Measurements from ENCODE around the gene DMBX1.

DMBX1 gene

DNA sequence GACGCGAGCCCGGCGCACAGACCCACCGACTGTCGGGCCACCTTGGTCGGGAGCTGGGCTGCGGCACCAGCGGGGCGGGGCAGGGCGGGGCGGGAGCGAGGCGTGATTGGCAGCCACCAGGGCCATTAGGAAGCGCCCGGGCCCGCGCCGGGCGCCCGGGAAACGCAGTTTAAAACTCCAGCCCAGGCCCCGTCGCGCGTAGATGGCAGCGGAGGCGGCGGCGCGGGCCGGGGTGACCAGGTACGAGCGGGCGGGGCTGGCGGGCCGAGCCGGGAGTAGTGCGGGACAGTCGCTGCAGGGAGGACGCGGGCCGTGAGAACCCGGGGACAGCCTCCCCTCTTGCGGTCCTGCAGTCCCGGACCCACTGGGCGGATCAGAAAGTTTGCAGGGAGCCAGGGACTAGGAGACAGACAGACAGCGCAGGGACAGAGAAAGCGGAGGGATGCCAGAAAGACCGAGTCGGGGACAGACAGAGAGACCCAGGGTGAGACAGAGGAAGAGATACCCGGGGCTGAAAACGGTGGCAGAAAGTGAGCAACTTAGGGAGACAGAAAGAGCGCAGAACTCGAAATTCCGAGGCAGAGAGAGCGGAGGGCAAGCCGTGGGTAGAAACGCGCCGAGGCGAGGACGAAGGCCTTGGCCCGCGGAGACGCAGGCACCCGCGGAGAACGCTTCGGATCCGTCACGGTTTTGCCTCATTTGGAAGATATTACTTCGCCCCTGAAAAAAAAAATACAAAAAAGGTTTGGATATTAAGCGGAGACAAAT lies at the start of gene DMBX1:
Gene DMBX1, plus strand, starts transcription at position 199 of the 768 bp plus-strand sequence. CDS start 17,175 bp downstream, outside the sequence.
- peak; percentile 83 for DNase-seq

DNA sequence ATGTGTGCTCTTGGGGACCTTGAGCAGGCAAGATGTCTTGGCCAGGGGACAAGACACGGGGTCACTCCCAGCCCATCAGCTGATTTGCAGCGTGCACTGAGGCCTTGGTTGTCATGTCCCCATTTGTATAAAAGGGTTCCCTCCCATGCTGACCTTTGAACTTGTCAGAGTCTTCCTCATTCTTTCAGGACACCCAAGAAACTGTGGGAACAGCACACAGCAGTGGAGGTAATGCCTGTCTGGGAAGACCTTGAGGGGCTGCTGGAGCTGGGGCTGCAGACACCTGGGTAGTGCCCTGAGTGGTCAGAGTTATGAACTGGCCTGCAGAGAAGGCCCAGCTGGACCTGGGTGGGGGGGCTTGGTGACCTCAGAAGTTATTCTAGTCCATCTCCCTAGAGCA lies 49.2 kb upstream of the DMBX1 start:
- DNase-seq, result no peak

DNA sequence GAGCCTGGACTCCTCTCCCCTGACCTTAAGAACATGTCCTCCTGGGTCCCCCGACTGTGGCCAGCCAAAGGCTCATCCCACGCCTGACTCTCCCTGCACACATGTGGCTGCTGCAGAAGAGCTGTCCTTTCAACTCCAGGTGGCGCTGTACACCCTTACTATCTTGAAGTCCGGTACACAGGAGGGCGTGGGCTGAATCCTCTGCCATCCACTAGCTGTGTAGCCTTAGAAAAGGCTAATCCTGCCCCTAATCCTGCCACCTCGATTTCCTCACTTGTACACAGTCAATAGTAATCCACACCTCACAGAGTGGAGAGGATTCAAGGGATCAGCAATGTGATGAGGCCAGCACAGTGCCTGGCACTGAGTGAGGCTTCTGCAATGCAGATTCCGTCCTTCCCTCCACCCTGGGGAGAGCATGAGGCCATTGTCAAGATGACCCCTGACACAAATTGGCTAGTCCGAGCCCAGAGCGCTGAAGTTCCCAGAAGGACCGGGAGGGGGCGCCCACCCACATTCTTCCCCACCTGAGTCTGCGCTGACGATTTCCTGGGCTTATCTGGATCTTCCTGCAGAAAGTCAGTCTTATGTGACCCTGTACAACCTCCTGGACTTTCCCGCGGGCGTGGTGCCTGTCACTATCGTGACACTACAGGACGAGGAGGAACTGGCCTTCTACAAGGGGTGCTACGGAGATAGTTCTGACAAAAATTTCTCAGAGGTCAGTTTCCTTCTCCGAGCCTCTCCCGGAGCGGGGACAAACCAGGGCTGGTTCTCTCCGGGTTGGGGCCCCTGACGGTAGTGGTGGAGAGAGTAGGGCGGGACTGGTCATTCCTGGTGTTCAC lies 47.1 kb upstream of the DMBX1 start:
- peak; percentile 99 for DNase-seq

DNA sequence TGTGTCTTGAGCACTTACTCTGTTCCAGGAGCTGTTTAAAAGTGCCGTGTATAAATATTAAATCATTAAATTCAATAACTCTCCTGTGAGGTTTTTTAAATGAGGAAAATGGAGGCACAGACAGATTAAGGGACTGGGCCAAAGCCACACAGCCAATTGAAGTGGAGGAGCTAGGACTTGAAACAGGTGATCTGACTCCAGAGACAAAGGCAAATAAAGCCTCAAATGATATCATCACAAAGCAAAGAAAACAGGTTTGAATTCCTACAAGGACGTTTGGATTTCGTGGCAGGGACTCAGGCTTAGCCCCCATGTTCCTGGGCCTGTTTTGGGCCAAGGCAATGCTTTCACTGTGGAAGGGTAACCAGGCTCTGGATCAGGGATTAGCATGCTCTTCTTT lies 45.2 kb upstream of the DMBX1 start:
- peak; percentile 74 for DNase-seq

DNA sequence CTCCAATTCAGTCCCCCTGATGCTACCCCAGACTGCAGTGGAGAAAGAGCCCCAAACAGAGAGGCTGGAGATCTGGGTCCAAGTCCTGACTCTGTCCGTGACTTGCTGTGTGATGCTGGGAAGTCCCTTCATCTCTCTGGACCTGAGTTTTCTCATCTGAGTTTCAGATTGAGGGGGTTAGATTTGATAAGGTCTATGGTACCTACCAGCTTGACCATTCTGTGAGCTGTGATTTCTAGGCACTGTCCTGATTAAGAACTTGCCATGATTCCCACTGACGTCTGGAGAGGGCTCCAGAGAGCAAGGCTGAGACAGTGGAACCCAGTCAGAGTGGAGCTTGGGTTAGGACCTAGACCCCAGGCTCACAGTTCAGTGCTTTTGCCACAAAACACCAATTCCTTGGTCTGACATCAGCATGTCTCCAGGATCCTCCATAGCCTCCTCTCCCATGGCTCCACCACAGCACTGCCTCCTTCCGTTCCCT lies 43.8 kb upstream of the DMBX1 start:
- DNase-seq, result no peak

DNA sequence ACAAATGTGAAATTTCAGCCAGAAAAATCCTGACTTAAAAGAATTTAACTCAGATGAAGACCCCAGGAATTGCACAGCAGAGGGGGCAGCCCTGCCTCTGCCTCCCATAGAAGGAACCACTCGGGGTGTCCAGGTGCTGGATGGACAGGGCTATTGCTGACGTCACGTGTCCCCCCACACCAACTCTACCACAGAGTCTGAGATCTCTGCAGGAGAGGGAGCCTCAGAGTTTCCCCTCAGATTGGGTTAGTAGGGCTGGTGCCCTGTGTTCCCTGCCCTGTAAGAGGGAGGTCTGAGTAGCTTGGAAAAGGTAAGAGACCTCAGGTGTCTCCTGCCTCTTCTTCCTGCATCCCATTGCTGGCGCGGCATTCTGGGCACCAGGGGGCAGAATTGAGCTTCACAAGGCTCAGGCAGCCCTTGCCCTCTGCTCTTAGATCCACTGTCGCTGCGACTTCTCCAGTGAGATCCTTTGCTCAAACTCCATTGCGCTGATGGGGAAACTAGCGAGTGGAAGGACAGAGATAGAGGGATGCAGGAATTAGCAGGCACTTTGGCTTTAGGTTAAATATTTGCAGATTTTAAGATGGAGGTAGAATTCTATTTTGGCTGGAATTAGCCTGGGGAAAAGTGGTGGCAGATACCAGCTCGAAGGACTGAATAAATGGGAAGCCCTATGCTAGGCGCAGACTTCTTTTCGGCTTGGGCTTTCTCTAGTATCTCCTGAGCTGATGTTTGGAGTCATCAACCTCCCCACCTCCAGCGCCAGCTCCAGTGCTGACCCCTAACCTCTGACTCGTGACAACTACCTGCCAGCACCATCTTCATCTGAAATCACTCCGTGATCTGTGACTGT lies 42.8 kb upstream of the DMBX1 start:
- peak; percentile 97 for DNase-seq

DNA sequence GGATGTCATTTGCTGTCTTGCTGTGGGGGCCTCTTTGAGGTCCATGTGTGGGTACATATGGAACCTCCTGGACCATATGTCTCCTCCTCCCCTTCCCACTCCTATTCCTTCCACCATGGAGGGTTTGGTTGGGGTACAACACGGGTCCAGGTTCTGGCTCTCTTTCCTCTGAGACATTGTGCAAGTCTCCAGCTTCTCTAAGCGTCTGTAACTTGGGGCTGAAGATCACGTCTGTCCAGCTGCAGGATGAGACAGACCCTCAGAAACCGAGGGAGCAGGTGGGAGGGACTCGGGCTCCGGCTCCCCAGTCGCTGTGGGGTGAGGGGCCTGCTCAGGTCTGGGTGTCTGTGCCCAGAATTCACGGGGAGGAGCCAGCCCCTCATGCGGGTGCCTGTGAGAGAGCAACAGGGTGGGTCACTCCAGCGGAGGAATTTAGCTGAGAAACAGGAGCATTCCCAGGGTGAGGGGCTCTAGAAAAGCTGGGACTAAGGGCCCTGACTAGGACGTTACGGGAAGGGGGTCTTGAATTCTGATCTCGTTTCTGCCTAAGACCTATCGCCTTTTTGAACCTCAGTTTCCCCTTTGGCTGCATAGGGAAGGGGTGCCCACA lies 42.0 kb upstream of the DMBX1 start:
- DNase-seq, result no peak

DNA sequence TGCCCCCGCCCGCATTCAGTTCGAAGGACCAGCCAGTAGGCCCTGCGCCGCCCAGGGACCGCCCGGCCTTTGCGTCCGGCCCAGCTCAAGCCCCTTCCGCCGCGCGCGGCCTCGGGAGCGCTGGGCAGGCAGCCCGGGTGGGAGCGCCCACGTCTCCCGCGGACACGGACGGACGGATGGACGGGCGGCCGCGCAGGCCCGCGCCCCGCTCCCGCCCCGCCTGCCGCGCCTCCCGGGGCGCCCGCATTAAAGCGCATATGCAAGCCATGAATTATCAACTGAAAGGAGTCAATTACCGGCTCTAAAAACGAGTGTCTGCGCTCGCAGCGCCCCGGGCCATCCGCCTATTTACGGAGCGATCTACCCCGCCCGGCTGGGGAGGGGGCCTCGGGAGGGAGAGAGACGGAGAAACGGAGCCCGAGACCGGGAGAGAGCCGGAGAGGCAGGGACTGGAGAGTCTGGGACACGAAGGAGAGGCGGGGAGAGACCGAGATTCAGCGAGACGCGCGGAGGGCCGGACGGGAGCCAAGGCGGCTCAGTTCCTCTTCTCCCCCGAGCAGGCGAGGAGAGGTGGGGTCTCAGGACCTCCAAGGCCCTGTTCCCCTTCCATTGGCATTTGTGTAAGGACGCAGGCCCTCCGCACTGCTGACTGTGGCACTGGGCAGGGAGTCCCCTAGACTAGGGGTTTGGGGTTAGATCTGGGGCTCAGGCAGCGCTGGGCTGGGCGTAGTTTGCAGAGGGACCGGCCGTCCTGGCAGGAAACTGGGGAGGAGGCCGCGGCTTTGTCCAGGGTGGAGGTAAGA lies 41.3 kb upstream of the DMBX1 start:
- DNase-seq, result peak; percentile 48

DNA sequence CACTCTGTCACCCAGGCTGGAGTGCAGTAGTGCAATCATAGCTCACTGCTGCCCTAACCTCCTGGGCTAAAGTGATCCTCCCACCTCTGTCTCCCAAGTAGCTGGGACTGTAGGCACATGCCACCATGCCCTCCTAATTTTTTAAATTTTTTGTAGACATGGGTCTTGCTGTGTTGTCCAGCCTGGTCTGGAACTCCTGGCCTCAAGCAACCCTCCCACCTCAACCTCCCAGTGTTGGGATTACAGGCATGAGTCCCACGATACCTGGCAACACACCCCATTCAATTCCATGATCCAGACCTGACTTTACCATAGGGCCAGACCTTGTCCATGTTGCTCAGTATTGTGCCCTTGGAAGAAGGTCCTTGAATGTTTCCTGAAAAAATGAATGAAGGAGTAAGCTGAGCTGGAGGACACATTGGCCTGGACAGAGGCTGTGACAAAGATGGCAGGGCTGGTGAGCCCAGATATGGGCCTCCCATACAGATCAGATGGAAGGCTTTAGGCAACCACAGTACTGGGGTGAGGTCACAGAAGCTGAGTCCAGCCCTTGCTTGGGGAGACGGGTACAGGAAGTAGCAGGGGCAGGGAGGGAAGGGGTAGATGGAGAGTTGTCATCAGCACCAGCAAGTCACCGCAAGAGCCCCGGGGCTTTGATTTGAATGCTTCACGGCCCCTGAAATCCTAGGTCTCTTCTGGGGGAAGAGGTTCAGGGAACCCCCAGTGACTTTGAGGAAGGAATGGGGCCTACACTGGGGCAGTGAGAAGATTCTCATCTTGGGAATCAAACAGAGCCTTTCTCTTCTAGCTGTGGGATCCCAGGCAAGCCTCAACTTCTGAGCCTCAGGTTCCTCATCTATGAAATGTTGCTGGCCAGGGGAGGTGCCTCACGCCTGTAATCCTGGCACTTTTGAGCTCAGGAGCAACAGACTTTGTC lies 40.1 kb upstream of the DMBX1 start:
- no peak for DNase-seq

DNA sequence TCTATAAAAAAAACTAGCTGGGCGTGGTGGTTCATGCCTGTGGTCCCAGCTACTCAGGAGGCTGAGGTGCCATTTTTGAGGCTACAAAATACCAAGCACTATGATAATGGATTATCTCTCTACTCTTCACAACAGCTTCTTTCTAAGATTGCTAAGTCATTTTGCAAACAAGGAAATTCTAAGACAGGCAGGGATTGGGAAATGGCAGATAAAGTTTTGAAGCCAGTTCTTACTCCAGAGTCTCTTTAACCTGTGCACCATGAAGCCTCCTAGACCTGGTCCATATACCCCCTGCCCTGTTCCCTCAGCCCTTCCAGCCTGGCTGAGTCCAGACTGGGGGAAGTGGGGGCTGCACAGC lies 39.5 kb upstream of the DMBX1 start:
- no peak for DNase-seq

DNA sequence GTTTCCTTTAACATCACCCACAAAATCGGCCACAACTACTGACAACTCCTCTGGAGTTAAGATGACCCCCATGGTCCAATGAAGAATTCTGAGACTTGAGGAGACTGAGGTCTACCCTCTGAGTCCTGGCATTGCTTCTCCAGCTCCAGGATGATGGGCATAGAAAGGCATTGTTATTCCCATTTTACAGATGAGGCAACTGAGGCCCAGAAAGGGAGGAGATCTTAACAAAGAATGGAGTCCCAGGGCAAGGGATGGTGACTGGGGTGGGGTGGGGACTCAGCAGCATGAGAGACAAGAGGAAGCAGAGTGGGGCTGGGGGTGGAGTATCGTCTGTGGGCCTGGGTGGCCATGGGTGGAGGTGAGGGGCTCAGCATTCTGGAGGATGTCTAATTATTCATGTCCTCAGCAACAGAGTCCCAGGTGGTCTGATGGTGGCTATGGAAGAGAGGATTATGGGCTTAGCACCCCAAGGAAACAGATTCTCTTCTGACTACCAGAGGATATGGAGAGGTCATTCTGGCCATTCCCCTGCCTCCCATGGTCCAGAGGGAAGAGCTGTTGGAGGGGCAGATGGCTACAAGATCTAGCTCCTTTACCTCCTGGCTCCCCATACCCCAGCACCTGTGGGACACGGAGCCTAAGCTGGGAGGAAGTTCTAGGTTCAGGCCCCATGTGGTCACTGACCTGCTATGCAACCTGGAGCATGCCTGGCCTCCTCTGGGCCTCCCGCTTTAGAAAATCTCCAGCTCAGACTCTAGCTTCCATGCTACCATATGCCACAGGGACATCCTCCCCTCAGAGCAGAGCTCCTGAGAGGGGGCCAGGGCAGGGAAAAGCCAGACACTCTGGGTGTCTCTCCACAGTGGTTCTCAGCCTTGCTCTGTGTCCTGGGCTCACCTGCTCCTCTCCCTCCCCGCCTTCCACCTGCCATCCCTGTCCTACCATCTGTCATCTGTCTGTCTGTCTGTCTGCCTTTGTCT lies 37.4 kb upstream of the DMBX1 start:
- no peak for DNase-seq

DNA sequence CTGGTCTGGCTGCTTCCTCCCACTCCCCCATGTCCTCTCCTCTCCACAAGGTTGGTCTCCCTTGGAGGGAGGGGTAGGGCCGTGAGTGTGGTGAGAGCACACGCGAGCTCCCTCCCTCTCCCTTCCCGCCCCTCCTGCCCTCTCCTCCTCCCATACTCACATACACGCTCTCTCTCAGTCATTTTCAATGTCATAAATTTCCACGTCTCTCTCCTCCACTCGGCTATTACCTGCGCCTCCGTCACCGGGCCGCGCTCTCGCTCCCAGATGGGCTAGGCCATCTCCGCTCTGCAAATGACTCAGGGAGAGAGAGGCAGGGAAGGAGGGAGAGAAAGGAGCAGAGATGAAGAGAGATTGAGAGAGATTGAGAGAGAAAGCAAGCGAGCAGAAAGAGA lies 36.7 kb upstream of the DMBX1 start:
- peak; percentile 88 for DNase-seq

DNA sequence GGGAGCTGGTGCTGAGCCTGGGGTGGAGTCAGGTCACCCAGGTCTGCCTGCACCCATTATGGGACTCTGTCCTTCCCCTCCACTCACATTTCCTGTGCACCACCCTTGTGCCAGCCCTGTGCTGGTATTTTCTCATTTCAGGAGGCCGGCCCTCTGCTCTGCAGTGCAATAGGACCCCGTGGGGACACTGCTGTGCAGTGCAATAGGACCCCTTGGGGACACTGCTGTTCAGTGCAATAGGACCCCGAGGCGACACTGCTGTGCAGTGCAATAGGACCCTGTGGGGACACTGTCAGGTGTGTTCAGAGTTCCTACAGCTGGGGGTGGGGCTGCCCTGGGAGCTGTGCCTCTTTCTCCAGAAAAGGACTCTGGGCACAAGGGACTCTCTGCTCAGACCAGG lies 36.2 kb upstream of the DMBX1 start:
- DNase-seq, result no peak

DNA sequence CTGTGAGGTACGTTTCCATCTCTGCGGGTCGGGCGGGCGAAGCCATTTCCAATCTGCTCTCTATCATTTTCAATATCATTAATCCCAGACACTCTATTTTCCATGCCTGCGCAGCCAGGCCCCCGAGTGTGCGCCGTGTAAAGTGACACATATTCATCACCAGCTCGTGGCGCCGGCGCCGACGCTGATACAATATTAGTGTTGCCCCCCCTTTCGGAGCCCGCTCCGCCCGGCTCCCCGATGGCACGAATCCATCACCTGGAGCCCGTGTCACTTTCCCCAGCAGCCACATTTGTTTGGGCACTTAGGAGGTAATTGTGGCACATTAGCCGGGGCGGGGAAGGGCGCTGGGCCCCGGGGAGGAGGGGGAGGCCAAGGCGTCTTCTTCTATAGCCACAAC lies 33.7 kb upstream of the DMBX1 start:
- no peak for DNase-seq

DNA sequence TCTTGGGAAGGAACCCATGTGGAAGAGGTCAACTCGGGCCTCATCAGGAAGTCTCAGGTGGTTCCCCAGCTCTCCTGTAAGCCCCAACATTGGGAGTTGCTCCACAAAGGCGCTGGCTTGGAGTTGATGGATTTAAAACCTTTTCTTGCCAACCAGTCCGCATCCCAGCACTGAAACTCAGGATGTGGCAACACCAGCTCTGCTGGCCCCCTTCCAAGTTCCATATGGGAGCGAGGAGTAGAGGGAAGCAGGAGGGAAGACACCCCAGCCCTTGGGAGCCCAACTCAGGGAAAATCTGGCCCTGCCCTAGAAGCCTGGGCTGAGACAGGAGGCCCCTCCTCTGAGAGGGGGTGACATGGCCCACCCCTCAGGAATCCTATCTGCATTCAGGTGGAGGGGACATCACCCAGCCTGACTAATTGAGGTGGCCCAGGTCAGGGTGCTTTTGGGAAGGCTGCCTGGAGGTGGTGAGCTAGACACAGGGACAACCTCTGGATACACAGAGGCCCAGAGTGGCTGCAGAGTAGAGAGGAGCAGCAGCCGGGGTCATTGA lies 33.1 kb upstream of the DMBX1 start:
- DNase-seq, result no peak

DNA sequence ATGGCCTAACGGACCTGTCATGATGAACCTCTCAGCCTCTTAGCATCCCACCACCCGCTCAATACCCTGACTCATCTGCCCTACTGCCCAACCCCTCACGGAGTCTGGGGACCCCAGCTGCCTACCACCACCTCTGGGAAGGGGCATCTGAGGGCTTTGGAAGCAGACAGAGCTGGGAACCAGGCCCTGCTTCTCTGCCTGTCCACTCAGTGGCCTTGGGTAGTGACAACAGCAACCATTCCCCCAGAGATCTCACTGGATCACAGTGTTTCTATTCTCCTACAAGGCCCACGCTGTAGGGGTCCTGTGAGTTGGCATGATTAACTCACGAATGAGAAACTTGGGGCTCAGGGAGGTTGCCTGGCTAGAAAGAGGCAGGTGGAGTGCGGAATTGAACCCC lies 32.5 kb upstream of the DMBX1 start:
- DNase-seq, result no peak

DNA sequence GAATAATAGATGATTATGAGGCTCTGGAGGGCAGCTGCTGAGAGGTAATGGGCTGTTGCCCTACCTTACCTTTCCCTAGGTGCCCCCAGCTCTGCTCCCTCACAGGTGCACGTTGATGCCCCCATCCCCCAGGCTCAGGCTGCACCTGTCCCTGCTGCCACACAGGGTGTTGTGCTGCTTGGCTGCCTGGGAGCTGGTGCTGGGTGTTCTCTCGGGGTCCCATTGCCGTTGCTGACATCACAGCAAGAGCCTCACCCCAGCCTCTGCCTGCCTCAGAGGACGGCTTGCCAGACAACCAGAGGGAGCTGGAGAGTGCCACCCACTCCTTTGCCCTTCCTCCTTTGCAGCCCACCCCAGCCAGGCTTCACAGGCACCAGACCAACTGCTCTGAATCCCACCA lies 31.4 kb upstream of the DMBX1 start:
- no peak for DNase-seq

DNA sequence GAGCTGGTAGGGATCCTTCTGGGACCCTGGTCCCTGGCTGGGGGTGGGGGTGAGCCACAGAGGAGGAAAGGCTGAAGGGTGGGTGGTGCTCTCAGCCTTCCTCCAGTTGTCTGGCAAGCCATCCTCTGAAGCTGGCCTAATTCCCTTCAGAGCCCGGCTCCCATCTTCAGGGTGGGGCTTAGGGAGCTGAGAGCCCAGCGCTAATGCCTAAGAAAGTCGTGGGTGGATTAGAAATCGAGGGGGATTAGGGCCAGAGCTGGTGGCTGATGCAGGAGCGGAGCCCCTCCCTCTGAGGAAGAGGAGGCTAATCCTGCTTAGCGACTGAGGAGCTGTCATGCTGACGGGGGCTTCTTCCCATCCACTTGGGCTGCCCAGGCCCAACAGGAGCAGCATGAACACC lies 30.8 kb upstream of the DMBX1 start:
- no peak for DNase-seq

DNA sequence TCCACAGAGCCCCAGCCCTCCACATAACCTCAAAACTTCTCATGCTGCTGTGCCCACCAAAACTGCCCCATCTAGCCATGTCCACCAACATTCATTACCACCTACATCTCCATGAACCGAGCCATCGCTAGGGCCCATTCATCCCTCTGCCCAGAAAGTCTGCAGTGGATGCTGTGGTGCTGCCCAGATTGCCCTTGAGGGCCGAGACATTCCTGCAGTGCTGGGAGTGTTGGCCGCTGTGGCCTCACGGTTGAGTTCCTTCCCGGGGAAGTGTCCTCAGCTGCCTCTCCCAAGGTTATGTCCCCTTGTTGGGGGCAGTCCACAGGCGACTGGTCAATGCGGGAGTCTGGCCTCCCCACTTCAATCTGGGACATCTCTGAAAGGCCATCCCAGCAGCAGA lies 30.3 kb upstream of the DMBX1 start:
- no peak for DNase-seq

All from DMS53 (cell line).